Spleen (tissue), 11 donors: ENCODE measurements around the gene FDX2. TPM values are rescaled to one million over a fixed set of nuclear protein-coding genes. Genes with fewer than 3 reads are reported as not detected.
A peak's percentile ranks its signal among the peaks of the same experiment; 100 is the strongest.

Source experiments
- DNase-seq: peaks from one replicate; pipeline ENCODE4 v3.0.0-alpha.2; 2020
- H3K27ac ChIP-seq, 8 donors: fragments of 200-600 bp; sonication (generic) in 7 of 8; 1 replicate in 4 of 8; 2 replicates in 4 of 8; pipeline versions ENCODE4 v1.5.0 to v1.8.0; 2016 to 2021; ENCODE audit warnings: inconsistent platforms in 4 of 8, mild to moderate bottlenecking in 4 of 8, moderate library complexity in 1 of 8
- H3K27me3 ChIP-seq, 7 donors: fragments of 200-600 bp; sonication (generic) in 6 of 7; replicated peaks in 1 of 7; 1 replicate in 4 of 7; 2 replicates in 3 of 7; pipeline versions ENCODE4 v1.5.0 to v1.8.0; 2016 to 2021; ENCODE audit warnings: inconsistent platforms in 3 of 7, mild to moderate bottlenecking in 1 of 7
- H3K36me3 ChIP-seq, 6 donors: fragments of 200-600 bp; sonication (generic) in 5 of 6; 1 replicate in 4 of 6; 2 replicates in 2 of 6; pipeline versions ENCODE4 v1.5.0 to v1.8.0; 2016 to 2021; ENCODE audit warnings: inconsistent platforms in 2 of 6
- H3K4me1 ChIP-seq, 6 donors: fragments of 200-600 bp; sonication (generic) in 5 of 6; 1 replicate in 3 of 6; 2 replicates in 3 of 6; pipeline versions ENCODE4 v1.5.0 to v1.8.0; 2016 to 2021; ENCODE audit warnings: inconsistent platforms in 3 of 6
- H3K4me3 ChIP-seq, 8 donors: fragments of 200-600 bp; sonication (generic) in 7 of 8; 1 replicate in 4 of 8; 2 replicates in 4 of 8; pipeline versions ENCODE4 v1.5.0 to v1.8.0; 2016 to 2021; ENCODE audit warnings: inconsistent platforms in 4 of 8, mild to moderate bottlenecking in 4 of 8, moderate library complexity in 2 of 8
- H3K9me3 ChIP-seq, 8 donors: fragments of 200-600 bp; sonication (generic) in 7 of 8; 1 replicate in 4 of 8; 2 replicates in 4 of 8; pipeline versions ENCODE4 v1.5.0 to v1.8.0; 2016 to 2021; ENCODE audit warnings: inconsistent platforms in 4 of 8
- CTCF ChIP-seq, 11 experiments: fragments of 200-600 bp in 7 of 11; fragments of 450-650 bp in 4 of 11; sonication (generic) in 4 of 11; IDR thresholded peaks in 8 of 11; conservative IDR thresholded peaks in 3 of 11; 1 replicate in 7 of 11; 2 replicates in 4 of 11; pipeline versions ENCODE4 v1.4.0 to v1.8.0; 2016 to 2021; ENCODE audit warnings: antibody characterized with exemption in 11 of 11, inconsistent platforms in 4 of 11, mild to moderate bottlenecking in 1 of 11
- POLR2A ChIP-seq, 3 donors: fragments of 450-650 bp; IDR thresholded peaks; one replicate each; pipeline ENCODE4 v1.5.1; 2017; ENCODE audit warnings: antibody characterized with exemption in 3 of 3, mild to moderate bottlenecking in 1 of 3
- POLR2AphosphoS5 ChIP-seq, 3 donors: sonication (generic); formaldehyde crosslinking; IDR thresholded peaks; one replicate each; pipeline ENCODE4 v1.5.1; 2017; ENCODE audit warnings: antibody characterized with exemption in 3 of 3
- WGBS, 5 donors: extraction: QIAGEN DNeasy Blood & Tissue Kit in 3 of 5; methylation state at CpG; one replicate each; pipeline versions ENCODE4 v1.1.5 to v1.1.7; 2013 to 2018; 5-methylcytosine and 5-hydroxymethylcytosine counted together
- intact Hi-C: fragments of 100-400 bp; cut with DNase I; formaldehyde crosslinking; loops from one replicate; pipeline ENCODE4 v1.15.0; 2023; ENCODE audit warnings: low total_unique reads
- polyA plus RNA-seq, 3 donors: library from polyadenylated mRNA; stranded (reverse); fragments of 200-250 nt; gene quantifications; one replicate each; pipeline ENCODE4 v1.2.1, GENCODE V29; 2013
- small RNA-seq, 4 donors: library from RNA; depleted of rRNA; stranded (forward); fragments of <200 nt; gene quantifications; one replicate each; pipeline ENCODE3, GENCODE V24; 2016
- total RNA-seq, 7 donors: library from RNA; depleted of rRNA in 3 of 7; stranded (reverse); fragments of >200 nt in 3 of 7; fragmentation: NEBNext Ultra II Directional in 4 of 7; extraction: Animal tissue kit (Norgen Biotek cat#: 25700) in 4 of 7; gene quantifications; one replicate each; pipeline versions ENCODE4 v1.1.0 to v1.2.1, GENCODE V29; 2016 to 2021
- donor health status: healthy with polysubstance abuse.
- donor health status: DM: no; HTN: no; CAD: no; lungs with moderate emphysema.
- donor health status: DM: no; HTN: no; CAD: no.
- donor health status: Bipolar disorder and iron deficiency.
- donor health status: healthy.
- donor health status: DM: no; HTN: no; CAD: no.
- donor health status: DM: yes; HTN: yes; CAD: no.

FDX2 gene
- total and polyA plus RNA-seq, 10 donors: 9.1 to 28.1 (median 14.2) TPM

- Histone ChIP-seq H3K27ac (peak overlapping the region; percentile 0 to 99 (median 96)), H3K4me1 (peaks cover 7 to 77% (median 42%) of the 10 kb centered on the region in 6 donors), H3K9me3 (no peaks in the 10 kb centered on the region), H3K27me3 (no peaks in the 10 kb centered on the region), H3K4me3 (no peak overlapping the region), H3K36me3 (peaks cover 0 to 5% (median 0%) of the 10 kb centered on the region in 6 donors)
- DNase-seq: no peak
- WGBS, 5 donors: 48 to 67% (median 51%) methylated on average over 6 of the region's 6 CpGs
- intact Hi-C loops: loop anchor here (2.0 kb wide), 1 partner anchor 121 kb away; no protein-coding TSS in a partner anchor
- peak in 2 of 3 donors; percentile 71 to 72 for TF ChIP-seq POLR2AphosphoS5 (IDR thresholded peaks at IDR 0.05)
- peak in 1 of 11 experiments; percentile 9 for TF ChIP-seq CTCF (IDR thresholded peaks at IDR 0.05 in 8 of 11, conservative IDR thresholded peaks at IDR 0.05 in 3 of 11)
- TF ChIP-seq POLR2A (IDR thresholded peaks at IDR 0.05): no peak
Measured at GRCh38 chr19:10268071-10268470, 47.7 kb downstream of the FDX2 start.

GRCh38 chr19:10266706-10267105 lies 49.1 kb downstream of the FDX2 start:
- Histone ChIP-seq H3K27me3 (no peaks in the 10 kb centered on the region), H3K36me3 (no peaks in the 10 kb centered on the region), H3K4me1 (peaks cover 0 to 63% (median 30%) of the 10 kb centered on the region in 6 donors), H3K4me3 (no peak overlapping the region), H3K27ac (peak overlapping the region in 1 of 8 donors; percentile 99), H3K9me3 (no peaks in the 10 kb centered on the region)
- intact Hi-C loops: no loop called here
- 77 to 80% (median 79%) methylated on average over 7 of the region's 7 CpGs for WGBS, 5 donors
- TF ChIP-seq POLR2A (IDR thresholded peaks at IDR 0.05) (no peak), CTCF (IDR thresholded peaks at IDR 0.05 in 8 of 11, conservative IDR thresholded peaks at IDR 0.05 in 3 of 11) (no peak), POLR2AphosphoS5 (IDR thresholded peaks at IDR 0.05) (no peak)
- no peak for DNase-seq

DNA sequence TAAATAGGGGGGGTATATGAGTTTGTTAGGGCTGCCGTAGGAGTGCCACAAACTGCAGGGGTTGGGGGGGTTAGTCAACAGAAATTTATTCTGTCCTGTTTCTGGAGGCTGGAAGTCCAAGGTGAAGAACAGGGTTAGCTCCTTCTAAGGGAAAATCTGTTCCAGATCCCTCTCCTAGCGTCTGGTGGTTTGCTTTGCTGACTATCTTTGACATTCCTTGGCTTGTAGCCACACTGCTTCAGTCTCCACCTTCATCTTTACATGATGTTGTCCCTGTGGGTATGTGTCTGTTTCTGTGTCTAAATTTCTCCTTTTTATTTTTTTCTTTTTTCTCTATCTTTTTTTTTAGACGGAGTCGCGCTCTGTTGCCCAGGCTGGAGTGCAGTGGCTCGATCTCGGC lies 53.0 kb downstream of the FDX2 start:
- peaks cover 0 to 37% (median 17%) of the 10 kb centered on the region in 6 donors for H3K4me1 ChIP-seq
- no peak for TF ChIP-seq POLR2AphosphoS5 (IDR thresholded peaks at IDR 0.05)
- TF ChIP-seq POLR2A (IDR thresholded peaks at IDR 0.05): no peak
- TF ChIP-seq CTCF (IDR thresholded peaks at IDR 0.05 in 8 of 11, conservative IDR thresholded peaks at IDR 0.05 in 3 of 11): no peak
- 79 to 93% (median 89%) methylated on average over 7 of the region's 7 CpGs for WGBS, 5 donors

GRCh38 chr19:10260141-10260584 lies 55.7 kb downstream of the FDX2 start:
- Histone ChIP-seq H3K36me3 (peaks cover 0 to 49% (median 42%) of the 10 kb centered on the region in 6 donors), H3K27me3 (no peaks in the 10 kb centered on the region), H3K4me3 (no peak overlapping the region), H3K4me1 (peaks cover 0 to 26% (median 9%) of the 10 kb centered on the region in 6 donors), H3K27ac (no peak overlapping the region), H3K9me3 (no peaks in the 10 kb centered on the region)
- DNase-seq: no peak
- intact Hi-C loops: no loop called here
- TF ChIP-seq CTCF (IDR thresholded peaks at IDR 0.05 in 8 of 11, conservative IDR thresholded peaks at IDR 0.05 in 3 of 11): no peak
- no peak for TF ChIP-seq POLR2A (IDR thresholded peaks at IDR 0.05)
- no peak for TF ChIP-seq POLR2AphosphoS5 (IDR thresholded peaks at IDR 0.05)
- WGBS, 5 donors: 61 to 74% (median 70%) methylated on average over 8 of the region's 8 CpGs

More for the DNA sequence above, 53.0 kb downstream of the FDX2 start:
- no peaks in the 10 kb centered on the region for H3K9me3 ChIP-seq
- intact Hi-C loops: no loop called here
- H3K36me3 ChIP-seq: peaks cover 0 to 23% (median 20%) of the 10 kb centered on the region in 6 donors
- H3K4me3 ChIP-seq: no peak overlapping the region
- no peak overlapping the region for H3K27ac ChIP-seq
- no peaks in the 10 kb centered on the region for H3K27me3 ChIP-seq
- no peak for DNase-seq

Small RNAs within 50 kb of the gene (small RNA-seq; reads per million reads assigned to genes)
- gene AC011511.1 (0 reads per million in 4 donors), gene AC011511.4 (0 reads per million in 4 donors)

Other genes with a start within 250 kb of the FDX2 start
- gene SHFL, start 229.7 kb downstream of the FDX2 start, total RNA-seq: 10 to 100 TPM; 52.2 to 65.6 (median 57.8) TPM
- 10 to 100 TPM; 33.0 to 55.8 (median 42.6) TPM for gene SHFL, start 229.7 kb downstream of the FDX2 start, polyA plus RNA-seq
- gene ANGPTL6, start 213.3 kb downstream of the FDX2 start, total RNA-seq: 1 to 10 TPM; 1.4 to 4.8 (median 3.4) TPM
- 10 to 100 TPM; 10.6 to 18.4 (median 12.6) TPM for gene ANGPTL6, start 213.3 kb downstream of the FDX2 start, polyA plus RNA-seq
- gene PPAN, start 209.7 kb downstream of the FDX2 start, total RNA-seq: 10 to 100 TPM; 26.8 to 52.1 (median 40.9) TPM
- 10 to 100 TPM; 46.1 to 90.2 (median 60.3) TPM for gene PPAN, start 209.7 kb downstream of the FDX2 start, polyA plus RNA-seq
- 10 to 100 TPM; 10.9 to 24.2 (median 18.2) TPM for gene P2RY11, start 204.3 kb downstream of the FDX2 start, total RNA-seq
- gene P2RY11, start 204.3 kb downstream of the FDX2 start, polyA plus RNA-seq: 10 to 100 TPM in 2 of 3 donors, 1 to 10 TPM in 1; 7.9 to 18.2 (median 14.7) TPM
- gene EIF3G, start 196.1 kb downstream of the FDX2 start, total RNA-seq: 100 to 1,000 TPM; 165 to 209 (median 194) TPM
- gene EIF3G, start 196.1 kb downstream of the FDX2 start, polyA plus RNA-seq: 100 to 1,000 TPM; 200 to 262 (median 213) TPM
- gene DNMT1, start 121.1 kb downstream of the FDX2 start, total RNA-seq: 100 to 1,000 TPM in 2 of 7 donors, 10 to 100 TPM in 5; 66.9 to 131 (median 77.2) TPM
- 10 to 100 TPM; 40.6 to 43.3 (median 41.1) TPM for gene DNMT1, start 121.1 kb downstream of the FDX2 start, polyA plus RNA-seq
- gene S1PR2, start 84.7 kb downstream of the FDX2 start, total RNA-seq: 1 to 10 TPM; 1.6 to 6.1 (median 3.6) TPM
- 1 to 10 TPM; 1.4 to 3.0 (median 1.8) TPM for gene S1PR2, start 84.7 kb downstream of the FDX2 start, polyA plus RNA-seq
- gene MRPL4, start 63.8 kb downstream of the FDX2 start, total RNA-seq: 10 to 100 TPM; 32.7 to 52.3 (median 37.2) TPM
- gene MRPL4, start 63.8 kb downstream of the FDX2 start, polyA plus RNA-seq: 10 to 100 TPM; 31.5 to 60.5 (median 46.0) TPM
- gene ICAM1, start 44.9 kb downstream of the FDX2 start, total RNA-seq: 100 to 1,000 TPM in 5 of 7 donors, 10 to 100 TPM in 2; 84.4 to 163 (median 116) TPM
- 10 to 100 TPM; 12.8 to 22.2 (median 15.1) TPM for gene ICAM1, start 44.9 kb downstream of the FDX2 start, polyA plus RNA-seq
- 1 to 10 TPM; 1.2 to 3.7 (median 1.6) TPM for gene ICAM4, start 29.1 kb downstream of the FDX2 start, total RNA-seq
- under 1 TPM; 0.48 to 0.57 (median 0.49) TPM for gene ICAM4, start 29.1 kb downstream of the FDX2 start, polyA plus RNA-seq
- 1 to 10 TPM in 4 of 7 donors, under 1 TPM in 3; 0.33 to 1.4 (median 1.0) TPM for gene ICAM5, start 26.1 kb downstream of the FDX2 start, total RNA-seq
- under 1 TPM; 0.07 to 0.29 (median 0.21) TPM for gene ICAM5, start 26.1 kb downstream of the FDX2 start, polyA plus RNA-seq
- gene ZGLP1, start 6.2 kb downstream of the FDX2 start, total RNA-seq: 1 to 10 TPM; 2.7 to 7.0 (median 3.2) TPM
- gene ZGLP1, start 6.2 kb downstream of the FDX2 start, polyA plus RNA-seq: 10 to 100 TPM; 11.6 to 24.1 (median 19.7) TPM
- 10 to 100 TPM; 33.1 to 45.1 (median 40.3) TPM for gene RAVER1, start 17.5 kb upstream of the FDX2 start, total RNA-seq
- 10 to 100 TPM in 1 of 3 donors, 1 to 10 TPM in 2; 4.8 to 18.8 (median 5.8) TPM for gene RAVER1, start 17.5 kb upstream of the FDX2 start, polyA plus RNA-seq
- gene ICAM3, start 23.6 kb upstream of the FDX2 start, total RNA-seq: 100 to 1,000 TPM in 5 of 7 donors, 10 to 100 TPM in 2; 69.3 to 180 (median 107) TPM
- gene ICAM3, start 23.6 kb upstream of the FDX2 start, polyA plus RNA-seq: 100 to 1,000 TPM; 111 to 119 (median 112) TPM
- gene TYK2, start 64.6 kb upstream of the FDX2 start, total RNA-seq: 100 to 1,000 TPM; 208 to 299 (median 246) TPM
- gene TYK2, start 64.6 kb upstream of the FDX2 start, polyA plus RNA-seq: 100 to 1,000 TPM; 159 to 422 (median 257) TPM
- gene CDC37, start 87.5 kb upstream of the FDX2 start, total RNA-seq: 100 to 1,000 TPM; 131 to 186 (median 150) TPM
- gene CDC37, start 87.5 kb upstream of the FDX2 start, polyA plus RNA-seq: 100 to 1,000 TPM; 142 to 387 (median 251) TPM
- gene PDE4A, start 104.5 kb upstream of the FDX2 start, total RNA-seq: 10 to 100 TPM; 12.0 to 17.3 (median 13.3) TPM
- 1 to 10 TPM; 2.1 to 4.4 (median 3.2) TPM for gene PDE4A, start 104.5 kb upstream of the FDX2 start, polyA plus RNA-seq
- 10 to 100 TPM; 41.2 to 59.5 (median 46.3) TPM for gene KEAP1, start 187.3 kb upstream of the FDX2 start, total RNA-seq
- gene KEAP1, start 187.3 kb upstream of the FDX2 start, polyA plus RNA-seq: 10 to 100 TPM; 33.3 to 46.9 (median 34.2) TPM
- 10 to 100 TPM in 3 of 7 donors, 1 to 10 TPM in 4; 4.0 to 21.2 (median 9.2) TPM for gene S1PR5, start 201.4 kb upstream of the FDX2 start, total RNA-seq
- 1 to 10 TPM in 2 of 3 donors, under 1 TPM in 1; 0.52 to 2.1 (median 1.2) TPM for gene S1PR5, start 201.4 kb upstream of the FDX2 start, polyA plus RNA-seq
- 10 to 100 TPM; 18.2 to 40.5 (median 31.5) TPM for gene ATG4D, start 227.9 kb upstream of the FDX2 start, total RNA-seq
- gene ATG4D, start 227.9 kb upstream of the FDX2 start, polyA plus RNA-seq: 10 to 100 TPM; 18.7 to 36.0 (median 33.8) TPM
- 10 to 100 TPM; 24.9 to 39.6 (median 31.4) TPM for gene KRI1, start 250.0 kb upstream of the FDX2 start, total RNA-seq
- gene KRI1, start 250.0 kb upstream of the FDX2 start, polyA plus RNA-seq: 10 to 100 TPM; 31.5 to 43.3 (median 39.1) TPM